OCI-LY3 (cell line): ENCODE results near the gene MS4A6E.

Source experiments
- EZH2phosphoT487 ChIP-seq: fragments of 200-600 bp; shearing (Covaris generic); IDR thresholded peaks from 2 replicates; pipeline ENCODE4 v1.6.1; 2018; ENCODE audit warnings: antibody characterized with exemption, mixed run types, low read depth
- TF ChIP-seq, protein P1 (sequence below): fragments of 200-600, 300-600 bp; sonication (generic); IDR thresholded peaks from 2 replicates; pipeline ENCODE4 v1.5.1; 2014; ENCODE audit warnings: antibody characterized with exemption, low read length, low read depth

DNA sequence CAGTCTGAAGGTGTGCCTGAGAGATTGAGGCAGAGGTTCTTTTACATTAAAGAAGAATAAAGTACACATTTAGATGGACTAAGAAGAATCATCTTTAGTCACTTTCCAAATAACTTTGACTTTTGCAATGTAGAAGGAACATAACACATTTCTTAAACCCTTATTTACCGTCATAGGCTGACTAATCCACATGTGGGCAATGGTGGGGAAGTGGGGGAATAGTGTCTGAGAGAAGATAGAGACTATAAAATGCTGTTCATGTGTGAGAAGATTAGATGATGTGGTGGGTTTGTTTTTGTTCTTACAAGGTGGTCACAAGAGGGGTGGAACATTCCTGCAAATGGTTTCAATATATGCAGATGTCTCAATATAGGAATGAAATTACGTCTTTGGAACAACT, 44.8 kb upstream of the MS4A6E start:
- TF ChIP-seq, protein P1, sequence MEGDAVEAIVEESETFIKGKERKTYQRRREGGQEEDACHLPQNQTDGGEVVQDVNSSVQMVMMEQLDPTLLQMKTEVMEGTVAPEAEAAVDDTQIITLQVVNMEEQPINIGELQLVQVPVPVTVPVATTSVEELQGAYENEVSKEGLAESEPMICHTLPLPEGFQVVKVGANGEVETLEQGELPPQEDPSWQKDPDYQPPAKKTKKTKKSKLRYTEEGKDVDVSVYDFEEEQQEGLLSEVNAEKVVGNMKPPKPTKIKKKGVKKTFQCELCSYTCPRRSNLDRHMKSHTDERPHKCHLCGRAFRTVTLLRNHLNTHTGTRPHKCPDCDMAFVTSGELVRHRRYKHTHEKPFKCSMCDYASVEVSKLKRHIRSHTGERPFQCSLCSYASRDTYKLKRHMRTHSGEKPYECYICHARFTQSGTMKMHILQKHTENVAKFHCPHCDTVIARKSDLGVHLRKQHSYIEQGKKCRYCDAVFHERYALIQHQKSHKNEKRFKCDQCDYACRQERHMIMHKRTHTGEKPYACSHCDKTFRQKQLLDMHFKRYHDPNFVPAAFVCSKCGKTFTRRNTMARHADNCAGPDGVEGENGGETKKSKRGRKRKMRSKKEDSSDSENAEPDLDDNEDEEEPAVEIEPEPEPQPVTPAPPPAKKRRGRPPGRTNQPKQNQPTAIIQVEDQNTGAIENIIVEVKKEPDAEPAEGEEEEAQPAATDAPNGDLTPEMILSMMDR = no peak
- TF ChIP-seq EZH2phosphoT487 = no peak
